NCI-H146 treated with DMSO at 0.1 percent for 48 hours (cell line): ENCODE data around the gene ABL1.

Experiments
- DNase-seq: peaks from one replicate; lab custom pipeline; 2025; ENCODE audit not compliant: unreplicated experiment; lab: John Stamatoyannopoulos, UW

The ABL1 gene

GRCh38 chr9:130870491-130871381 lies 35.7 kb downstream of the ABL1 start:
- DNase-seq = no peak

DNA sequence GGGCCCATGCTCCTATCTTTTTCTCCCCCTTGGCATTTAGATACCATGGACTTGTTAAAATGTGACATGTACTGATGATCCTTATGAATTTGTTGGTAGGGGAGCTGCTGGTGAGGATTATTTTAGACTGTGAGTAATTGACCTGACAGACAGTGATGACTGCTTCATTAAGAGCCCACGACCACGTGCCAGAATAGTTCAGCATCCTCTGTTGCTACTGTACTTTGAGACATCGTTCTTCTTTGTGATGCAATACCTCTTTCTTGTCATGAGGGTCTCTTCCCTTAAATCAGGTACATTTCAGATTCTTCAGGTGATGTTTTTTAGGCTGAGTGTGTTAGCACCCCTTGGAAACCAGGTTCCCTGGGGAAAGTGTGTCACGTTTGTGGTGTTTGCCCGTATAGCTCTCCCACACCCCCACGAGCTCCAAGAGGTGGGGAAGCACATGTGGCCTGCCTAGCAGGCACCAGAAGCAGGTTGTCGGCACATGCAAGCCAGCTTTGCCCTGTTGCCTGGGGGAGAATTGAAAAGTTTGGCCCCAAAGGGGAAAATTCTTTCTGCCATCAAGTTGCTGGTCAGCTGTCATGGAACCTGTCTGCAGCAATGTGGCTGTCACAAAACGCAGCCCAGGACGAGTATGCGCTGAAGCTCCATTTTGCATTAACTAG lies 36.5 kb downstream of the ABL1 start:
- no peak for DNase-seq

GRCh38 chr9:130872093-130872492 lies 37.0 kb downstream of the ABL1 start:
- no peak for DNase-seq

DNA sequence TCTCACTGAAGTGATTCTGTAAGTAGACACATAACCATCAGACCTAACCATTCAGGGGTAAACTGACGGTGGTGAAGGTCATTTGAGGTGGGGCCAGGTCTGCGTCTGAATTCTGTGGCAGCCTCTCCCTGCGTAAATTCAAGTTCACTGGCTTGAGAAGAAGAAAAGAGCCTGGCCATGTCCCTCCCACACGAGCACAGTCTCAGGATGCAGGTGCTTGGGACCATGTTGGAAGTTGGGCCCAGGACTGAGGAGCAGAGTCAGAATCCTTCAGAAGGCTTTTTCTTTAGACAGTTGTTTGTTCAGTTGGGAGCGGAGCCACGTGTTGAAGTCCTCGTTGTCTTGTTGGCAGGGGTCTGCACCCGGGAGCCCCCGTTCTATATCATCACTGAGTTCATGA lies 37.5 kb downstream of the ABL1 start:
- DNase-seq = no peak

DNA sequence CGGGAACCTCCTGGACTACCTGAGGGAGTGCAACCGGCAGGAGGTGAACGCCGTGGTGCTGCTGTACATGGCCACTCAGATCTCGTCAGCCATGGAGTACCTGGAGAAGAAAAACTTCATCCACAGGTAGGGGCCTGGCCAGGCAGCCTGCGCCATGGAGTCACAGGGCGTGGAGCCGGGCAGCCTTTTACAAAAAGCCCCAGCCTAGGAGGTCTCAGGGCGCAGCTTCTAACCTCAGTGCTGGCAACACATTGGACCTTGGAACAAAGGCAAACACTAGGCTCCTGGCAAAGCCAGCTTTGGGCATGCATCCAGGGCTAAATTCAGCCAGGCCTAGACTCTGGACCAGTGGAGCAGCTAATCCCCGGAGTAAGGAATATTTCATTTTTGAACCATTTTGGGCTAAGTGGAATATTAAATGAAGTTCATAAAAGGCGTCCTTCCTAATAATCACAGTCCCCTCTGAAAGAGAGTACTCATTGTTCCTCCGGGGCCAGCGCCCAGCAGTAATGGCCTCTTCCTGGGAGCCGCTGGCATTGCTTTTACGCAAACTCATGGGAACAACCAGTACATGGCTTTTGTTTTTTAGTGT lies 38.0 kb downstream of the ABL1 start:
- DNase-seq = no peak

DNA sequence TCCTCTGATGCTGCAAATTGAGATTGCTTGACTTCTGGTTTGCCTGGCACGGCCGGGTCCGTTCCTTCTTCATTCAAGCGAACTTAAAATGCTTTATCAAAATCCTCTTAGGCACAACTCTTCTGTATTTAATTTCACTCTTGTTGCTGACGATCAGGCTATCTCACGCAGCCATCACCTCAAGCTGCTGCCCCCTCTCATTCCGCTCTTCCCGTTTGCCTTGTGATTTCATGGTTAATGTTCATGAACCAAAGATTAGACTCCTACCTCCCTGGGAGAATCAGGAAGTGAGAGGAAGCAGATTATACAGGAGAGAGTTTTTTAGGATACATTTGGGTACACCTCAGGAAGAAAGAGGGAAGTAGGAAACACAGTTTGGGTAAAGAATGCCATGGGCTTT lies 38.9 kb downstream of the ABL1 start:
- no peak for DNase-seq

GRCh38 chr9:130874783-130875182 lies 39.7 kb downstream of the ABL1 start:
- DNase-seq = no peak

- DNase-seq = no peak
Measured at GRCh38 chr9:130877300-130877699, 42.2 kb downstream of the ABL1 start.

GRCh38 chr9:130878295-130878694 lies 43.2 kb downstream of the ABL1 start:
- no peak for DNase-seq

DNA sequence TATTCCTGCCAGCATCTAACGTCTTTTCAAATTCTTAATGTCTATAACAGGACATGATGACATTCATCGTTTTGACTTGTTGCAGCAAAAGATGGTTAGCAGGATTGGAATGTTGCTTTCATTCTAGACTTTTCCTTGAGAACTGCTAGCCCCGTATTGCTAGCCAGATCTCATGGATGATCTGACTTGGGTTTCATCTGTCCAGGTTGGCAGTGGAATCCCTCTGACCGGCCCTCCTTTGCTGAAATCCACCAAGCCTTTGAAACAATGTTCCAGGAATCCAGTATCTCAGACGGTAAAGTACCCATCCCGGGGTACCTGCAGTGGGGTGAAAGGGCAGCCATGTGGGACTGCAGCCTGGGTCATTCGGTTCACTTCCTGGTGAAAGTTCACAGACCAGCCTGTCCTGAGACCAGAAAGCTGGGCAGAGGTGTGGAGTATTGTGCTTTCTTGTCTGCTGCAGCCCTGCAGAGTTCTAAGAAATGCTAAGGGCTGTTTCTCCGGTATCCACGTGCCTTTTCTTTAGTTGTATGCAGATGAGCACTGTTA lies 44.9 kb downstream of the ABL1 start:
- DNase-seq = no peak

DNA sequence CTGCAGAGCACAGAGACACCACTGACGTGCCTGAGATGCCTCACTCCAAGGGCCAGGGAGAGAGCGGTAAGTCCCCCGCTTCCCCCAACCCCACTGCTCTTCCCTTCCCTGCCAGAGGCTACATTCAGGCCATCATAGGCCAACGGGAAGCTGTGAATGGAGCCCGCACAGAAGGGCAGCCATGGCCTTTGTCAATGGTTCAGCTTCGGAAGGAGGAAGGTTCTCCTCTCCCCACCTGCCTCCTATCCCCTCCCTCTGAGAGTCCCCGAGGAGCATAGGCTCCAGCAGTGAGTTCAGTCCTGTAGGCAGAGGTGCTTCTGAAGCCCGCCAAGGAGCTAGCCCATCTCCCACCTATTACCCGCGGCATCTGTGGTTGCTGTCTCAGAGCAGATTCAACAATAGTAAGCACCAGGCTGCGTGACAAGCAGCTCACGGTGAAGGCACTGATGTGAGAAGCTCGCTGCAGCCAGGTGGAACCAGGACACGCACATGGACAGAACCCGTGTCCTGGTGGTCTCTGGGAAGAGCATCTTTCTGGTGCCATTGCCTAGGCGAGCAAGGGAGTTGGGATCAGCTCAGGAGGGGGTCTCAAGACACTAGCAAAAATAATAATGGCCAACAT lies 45.7 kb downstream of the ABL1 start:
- DNase-seq = no peak

- DNase-seq = no peak
Measured at GRCh38 chr9:130881516-130881915, 46.5 kb downstream of the ABL1 start.

- DNase-seq = no peak
Measured at GRCh38 chr9:130882696-130883225, 47.7 kb downstream of the ABL1 start.

DNA sequence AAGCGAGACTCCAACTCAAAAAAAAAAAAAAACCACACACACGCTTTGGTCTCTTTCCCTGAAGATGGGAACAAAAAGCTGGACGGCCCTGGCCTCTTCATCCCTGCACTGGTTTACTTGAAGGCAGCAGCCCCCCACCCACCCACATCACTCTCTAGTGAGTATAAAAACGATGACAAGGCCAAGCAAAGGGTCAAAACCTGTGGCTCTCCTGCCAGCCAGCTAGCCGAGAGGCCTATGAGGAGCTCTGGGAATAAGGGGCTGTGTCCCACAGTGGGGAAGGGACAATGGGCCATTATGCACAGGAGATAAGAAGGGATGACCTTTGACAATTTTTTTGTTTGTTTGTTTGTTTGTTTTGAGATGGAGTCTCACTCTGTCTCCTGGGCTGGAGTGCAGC lies 48.4 kb downstream of the ABL1 start:
- no peak for DNase-seq

DNA sequence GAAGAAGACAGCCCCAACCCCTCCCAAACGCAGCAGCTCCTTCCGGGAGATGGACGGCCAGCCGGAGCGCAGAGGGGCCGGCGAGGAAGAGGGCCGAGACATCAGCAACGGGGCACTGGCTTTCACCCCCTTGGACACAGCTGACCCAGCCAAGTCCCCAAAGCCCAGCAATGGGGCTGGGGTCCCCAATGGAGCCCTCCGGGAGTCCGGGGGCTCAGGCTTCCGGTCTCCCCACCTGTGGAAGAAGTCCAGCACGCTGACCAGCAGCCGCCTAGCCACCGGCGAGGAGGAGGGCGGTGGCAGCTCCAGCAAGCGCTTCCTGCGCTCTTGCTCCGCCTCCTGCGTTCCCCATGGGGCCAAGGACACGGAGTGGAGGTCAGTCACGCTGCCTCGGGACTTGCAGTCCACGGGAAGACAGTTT lies 49.1 kb downstream of the ABL1 start:
- DNase-seq = no peak

- DNase-seq = no peak
Measured at GRCh38 chr9:130884542-130885483, 49.8 kb downstream of the ABL1 start.

- no peak for DNase-seq
Measured at GRCh38 chr9:130885484-130886375, 50.7 kb downstream of the ABL1 start.

- no peak for DNase-seq
Measured at GRCh38 chr9:130886981-130887380, 51.9 kb downstream of the ABL1 start.
